ENCODE measurements around the gene DAPP1. TPM values are rescaled to one million over a fixed set of nuclear protein-coding genes. Genes with fewer than 3 reads are reported as not detected.

The DAPP1 gene
- total RNA-seq, 1 experiment from 2014 or later, result 7.9 TPM

DNA sequence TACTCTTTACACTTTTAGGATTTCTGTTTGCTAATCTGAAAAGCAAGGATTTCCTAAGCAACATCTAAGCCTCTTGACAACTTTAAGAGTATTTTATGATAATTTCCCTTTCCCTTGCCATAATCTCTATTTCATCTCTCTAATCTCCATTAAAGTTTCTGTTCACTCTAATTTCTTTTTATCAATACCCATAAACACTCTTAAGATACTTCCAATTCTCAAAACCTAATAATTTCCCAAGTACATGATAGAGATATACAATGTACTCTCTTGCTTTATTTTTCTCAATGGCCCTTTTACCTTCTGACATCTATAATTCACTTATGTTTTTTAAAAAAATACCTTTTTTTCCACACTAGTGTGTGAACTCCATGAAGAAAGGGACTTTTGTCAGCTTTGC, 26.8 kb downstream of the DAPP1 start:
- CTCF ChIA-PET, result no interaction called here
- no peaks in the 10 kb centered on the region; the same call in 1 of the 2 replicates for H3K9me2 ChIP-seq (ENCODE audit: insufficient read depth)
- intact Hi-C loops (cut with micrococcal nuclease; ENCODE audit: unreplicated experiment), result no loop called here
- TF ChIP-seq EZH2 (IDR thresholded peaks at IDR 0.05; ENCODE audit: low read depth), result no peak
- TF ChIP-seq, protein P1, sequence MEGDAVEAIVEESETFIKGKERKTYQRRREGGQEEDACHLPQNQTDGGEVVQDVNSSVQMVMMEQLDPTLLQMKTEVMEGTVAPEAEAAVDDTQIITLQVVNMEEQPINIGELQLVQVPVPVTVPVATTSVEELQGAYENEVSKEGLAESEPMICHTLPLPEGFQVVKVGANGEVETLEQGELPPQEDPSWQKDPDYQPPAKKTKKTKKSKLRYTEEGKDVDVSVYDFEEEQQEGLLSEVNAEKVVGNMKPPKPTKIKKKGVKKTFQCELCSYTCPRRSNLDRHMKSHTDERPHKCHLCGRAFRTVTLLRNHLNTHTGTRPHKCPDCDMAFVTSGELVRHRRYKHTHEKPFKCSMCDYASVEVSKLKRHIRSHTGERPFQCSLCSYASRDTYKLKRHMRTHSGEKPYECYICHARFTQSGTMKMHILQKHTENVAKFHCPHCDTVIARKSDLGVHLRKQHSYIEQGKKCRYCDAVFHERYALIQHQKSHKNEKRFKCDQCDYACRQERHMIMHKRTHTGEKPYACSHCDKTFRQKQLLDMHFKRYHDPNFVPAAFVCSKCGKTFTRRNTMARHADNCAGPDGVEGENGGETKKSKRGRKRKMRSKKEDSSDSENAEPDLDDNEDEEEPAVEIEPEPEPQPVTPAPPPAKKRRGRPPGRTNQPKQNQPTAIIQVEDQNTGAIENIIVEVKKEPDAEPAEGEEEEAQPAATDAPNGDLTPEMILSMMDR (conservative IDR thresholded peaks at IDR 0.05), result no peak
- no peaks in the 10 kb centered on the region; the same call in 1 of the 2 replicates for H3F3A ChIP-seq (ENCODE audit: insufficient read depth, low read depth)
- H3K4me2 ChIP-seq, result no peak overlapping the region
- peaks cover 6% of the 10 kb centered on the region; the same call in 1 of the 2 replicates for H3K36me3 ChIP-seq (ENCODE audit: low read depth)
- no peaks in the 10 kb centered on the region for H3K9me3 ChIP-seq (ENCODE audit: insufficient read depth, low read depth)
- POLR2A ChIA-PET (ENCODE audit: unreplicated experiment), result no interaction called here
- no peaks in the 10 kb centered on the region for H3K79me2 ChIP-seq (ENCODE audit: low read depth)
- H3K27me3 ChIP-seq (ENCODE audit: insufficient read depth, low read depth), result no peaks in the 10 kb centered on the region
- no peak overlapping the region for H3K27ac ChIP-seq
- no peak overlapping the region for H3K4me3 ChIP-seq
- BruUV-seq (replicated peaks), result no TSS peak
- no peaks in the 10 kb centered on the region for H3K4me1 ChIP-seq (replicated peaks; ENCODE audit: insufficient read depth)
- no peak overlapping the region for H2AFZ ChIP-seq
- H4K20me1 ChIP-seq (ENCODE audit: insufficient read depth), result no peaks in the 10 kb centered on the region
- no peak for DNase-seq

DNA sequence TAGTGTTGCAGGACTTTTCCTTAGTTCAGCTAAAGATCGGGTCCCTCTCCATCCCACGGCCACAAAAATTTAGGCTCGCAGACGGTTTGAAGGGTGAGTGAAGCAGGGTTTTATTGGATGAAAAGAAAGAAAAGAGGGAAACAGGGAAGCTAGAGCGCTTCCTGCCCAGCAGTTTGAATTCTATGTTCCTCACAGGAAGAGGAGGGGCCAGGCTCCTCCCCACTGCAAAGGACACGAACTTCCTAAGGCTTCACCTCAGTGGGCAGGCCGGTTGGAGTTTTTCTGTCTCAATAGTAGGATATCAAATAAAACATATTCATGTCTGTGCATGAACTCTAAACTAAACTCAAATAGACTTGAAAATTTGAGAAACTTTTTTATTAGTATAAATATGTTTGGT, 27.4 kb downstream of the DAPP1 start:
- intact Hi-C loops (cut with micrococcal nuclease; ENCODE audit: unreplicated experiment), result no loop called here
- POLR2A ChIA-PET (ENCODE audit: unreplicated experiment), result no interaction called here
- no peaks in the 10 kb centered on the region; the same call in 1 of the 2 replicates for H3K9me2 ChIP-seq (ENCODE audit: insufficient read depth)
- H3K4me3 ChIP-seq, result no peak overlapping the region
- H2AFZ ChIP-seq, result no peak overlapping the region
- no peaks in the 10 kb centered on the region for H3K9me3 ChIP-seq (ENCODE audit: insufficient read depth, low read depth)
- H3K36me3 ChIP-seq (ENCODE audit: low read depth), result peaks cover 6% of the 10 kb centered on the region; the same call in 1 of the 2 replicates
- H3K4me1 ChIP-seq (replicated peaks; ENCODE audit: insufficient read depth), result no peaks in the 10 kb centered on the region
- BruUV-seq (replicated peaks), result no TSS peak
- no peaks in the 10 kb centered on the region for H4K20me1 ChIP-seq (ENCODE audit: insufficient read depth)
- DNase-seq, result no peak
- no peak overlapping the region for H3K27ac ChIP-seq
- no peaks in the 10 kb centered on the region for H3K79me2 ChIP-seq (ENCODE audit: low read depth)
- no peak for TF ChIP-seq EZH2 (IDR thresholded peaks at IDR 0.05; ENCODE audit: low read depth)
- TF ChIP-seq, protein P1 (conservative IDR thresholded peaks at IDR 0.05), result no peak
- CTCF ChIA-PET, result no interaction called here
- H3K4me2 ChIP-seq, result no peak overlapping the region
- no peaks in the 10 kb centered on the region for H3K27me3 ChIP-seq (ENCODE audit: insufficient read depth, low read depth)
- no peaks in the 10 kb centered on the region; the same call in 1 of the 2 replicates for H3F3A ChIP-seq (ENCODE audit: insufficient read depth, low read depth)

DNA sequence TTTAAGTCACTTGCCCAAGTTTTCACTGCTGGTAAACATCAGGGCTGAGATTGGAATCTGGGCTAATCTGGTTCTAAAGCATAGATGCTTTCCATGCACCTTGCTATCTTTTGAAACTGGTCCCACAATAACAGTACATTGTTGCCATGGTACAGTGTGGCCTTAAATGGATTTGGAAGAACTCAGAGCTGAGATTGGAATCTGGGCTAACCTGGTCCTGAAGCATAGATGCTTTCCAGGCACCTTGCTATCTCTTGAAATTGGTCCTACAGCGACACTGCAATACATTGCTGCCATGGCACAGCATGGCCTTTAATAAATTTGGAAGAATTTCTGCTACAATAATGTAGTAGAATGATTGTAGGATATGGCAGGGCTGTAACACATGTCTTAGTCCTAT, 28.6 kb downstream of the DAPP1 start:
- no peaks in the 10 kb centered on the region for H3K4me1 ChIP-seq (replicated peaks; ENCODE audit: insufficient read depth)
- no peak for DNase-seq
- no peak overlapping the region for H3K4me2 ChIP-seq
- H3K27ac ChIP-seq, result no peak overlapping the region
- H3K79me2 ChIP-seq (ENCODE audit: low read depth), result no peaks in the 10 kb centered on the region
- no peaks in the 10 kb centered on the region for H3K9me3 ChIP-seq (ENCODE audit: insufficient read depth, low read depth)
- no peaks in the 10 kb centered on the region for H3K27me3 ChIP-seq (ENCODE audit: insufficient read depth, low read depth)
- no peaks in the 10 kb centered on the region; the same call in 1 of the 2 replicates for H3K9me2 ChIP-seq (ENCODE audit: insufficient read depth)
- H2AFZ ChIP-seq, result no peak overlapping the region
- peaks cover 5% of the 10 kb centered on the region; the same call in 1 of the 2 replicates for H3K36me3 ChIP-seq (ENCODE audit: low read depth)
- BruUV-seq (replicated peaks), result no TSS peak
- no peaks in the 10 kb centered on the region; the same call in 1 of the 2 replicates for H3F3A ChIP-seq (ENCODE audit: insufficient read depth, low read depth)
- no peak for TF ChIP-seq EZH2 (IDR thresholded peaks at IDR 0.05; ENCODE audit: low read depth)
- TF ChIP-seq, protein P1 (conservative IDR thresholded peaks at IDR 0.05), result no peak
- intact Hi-C loops (cut with micrococcal nuclease; ENCODE audit: unreplicated experiment), result no loop called here
- H3K4me3 ChIP-seq, result no peak overlapping the region
- POLR2A ChIA-PET (ENCODE audit: unreplicated experiment), result no interaction called here
- no peaks in the 10 kb centered on the region for H4K20me1 ChIP-seq (ENCODE audit: insufficient read depth)
- CTCF ChIA-PET, result no interaction called here

Data from PC-9 (cell line).